GM18909 (cell line): ENCODE results near the gene EDDM13.
A peak's percentile ranks its signal among the peaks of the same experiment; 100 is the strongest.
"Not testable (repeated sequence)": the region's sequence is repeated elsewhere in the genome, so short reads cannot be mapped to it uniquely, and the experiment has no call there.

Source experiments
- ATAC-seq: cut with Tn5 transposase; IDR thresholded peaks from one replicate; pipeline ENCODE4 v1.9.1; 2021; ENCODE audit warnings: mild to moderate bottlenecking; ENCODE audit not compliant: unreplicated experiment, poor library complexity

Gene EDDM13

DNA sequence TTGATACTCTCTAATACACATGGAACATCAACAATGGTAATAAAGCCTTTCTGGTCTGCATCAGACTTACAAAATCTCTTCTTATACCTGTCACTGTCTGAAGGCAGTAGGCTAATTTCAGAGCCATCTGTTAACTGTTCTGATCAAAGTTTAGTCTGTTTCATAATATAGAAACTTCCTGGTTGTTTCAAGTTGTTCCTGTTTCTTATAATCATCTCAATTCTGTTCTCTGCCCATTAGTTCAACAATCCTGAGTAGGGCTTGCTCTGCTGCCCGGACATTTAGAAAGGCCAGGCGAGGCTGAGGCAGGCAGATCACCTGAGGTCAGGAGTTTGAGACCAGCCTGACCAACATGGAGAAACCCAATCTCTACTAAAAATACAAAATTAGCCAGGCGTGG, 47.4 kb downstream of the EDDM13 start:
- no peak for ATAC-seq

DNA sequence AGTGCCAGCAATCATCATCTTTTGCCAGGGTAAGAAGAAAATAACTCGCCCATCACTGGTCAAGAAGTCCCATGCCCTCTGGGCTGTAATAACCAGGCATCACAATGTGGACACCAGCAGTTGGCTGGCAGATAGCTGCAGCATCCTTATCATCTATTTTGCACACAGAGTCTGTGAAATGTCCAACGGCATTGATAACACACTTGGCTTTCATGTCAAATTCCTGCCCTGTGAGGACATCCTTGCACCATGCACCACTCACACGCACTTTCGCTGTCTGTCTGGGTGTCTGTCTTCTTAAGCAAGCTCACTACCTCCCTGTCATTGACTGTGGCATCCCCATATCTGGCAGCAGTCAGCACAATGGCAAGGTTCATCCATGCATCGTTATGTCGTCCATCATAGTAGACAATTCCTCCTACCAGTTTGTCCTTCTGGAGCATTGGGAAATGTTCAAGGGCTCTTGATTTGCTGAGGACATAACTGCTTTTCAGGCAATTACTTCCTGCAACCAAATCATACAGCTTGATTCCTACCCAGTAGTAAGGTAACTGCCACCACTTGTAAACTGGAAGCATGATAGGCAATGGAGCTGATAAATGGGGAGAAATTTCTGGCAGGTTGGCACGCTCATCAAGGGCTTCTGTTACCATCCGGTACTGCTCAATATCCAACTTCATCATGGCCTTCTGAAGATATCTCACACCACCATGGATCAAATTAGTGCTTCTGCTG, 48.9 kb downstream of the EDDM13 start:
- ATAC-seq, result no peak

DNA sequence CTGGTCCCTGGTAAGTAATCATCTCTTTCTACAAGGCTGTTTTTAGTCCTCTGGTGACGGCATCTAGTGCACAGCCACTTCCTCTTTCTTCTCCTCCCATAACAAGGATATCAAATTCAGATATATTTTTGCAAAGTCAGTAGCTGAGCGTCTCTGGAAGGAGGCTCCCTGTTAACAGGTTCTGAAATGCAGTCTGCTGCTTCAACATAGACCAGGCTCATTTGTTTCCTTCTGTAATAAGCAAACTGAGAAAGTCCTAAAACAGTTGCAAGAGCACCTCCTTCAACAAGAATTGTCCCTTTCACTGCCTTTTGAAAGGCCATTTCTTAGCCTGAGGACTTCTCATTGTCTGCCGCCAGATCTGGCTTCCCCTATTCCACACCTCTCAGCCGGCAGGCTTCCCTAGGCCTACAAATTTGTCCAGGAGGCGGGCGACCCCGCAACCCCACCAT, 49.5 kb downstream of the EDDM13 start:
- ATAC-seq, result no peak

DNA sequence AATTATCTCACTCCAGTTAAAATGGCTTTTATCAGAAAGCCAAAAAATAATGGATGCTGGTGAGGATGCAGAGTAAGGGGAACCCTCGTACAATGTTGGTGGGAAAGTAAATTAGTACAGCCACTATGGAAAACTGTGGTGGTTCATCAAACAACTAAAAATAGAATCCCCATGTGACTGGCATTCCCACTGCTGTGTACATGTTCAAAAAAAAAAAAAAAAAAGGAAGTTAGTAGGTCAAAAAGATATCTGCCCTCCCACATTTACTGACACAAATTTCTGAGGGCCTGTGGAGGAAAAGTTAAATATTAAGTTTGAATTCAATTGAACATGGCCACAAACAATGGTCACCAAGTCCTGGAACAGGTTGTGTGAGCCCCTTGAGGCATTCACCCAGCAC, 51.9 kb downstream of the EDDM13 start:
- no peak for ATAC-seq

DNA sequence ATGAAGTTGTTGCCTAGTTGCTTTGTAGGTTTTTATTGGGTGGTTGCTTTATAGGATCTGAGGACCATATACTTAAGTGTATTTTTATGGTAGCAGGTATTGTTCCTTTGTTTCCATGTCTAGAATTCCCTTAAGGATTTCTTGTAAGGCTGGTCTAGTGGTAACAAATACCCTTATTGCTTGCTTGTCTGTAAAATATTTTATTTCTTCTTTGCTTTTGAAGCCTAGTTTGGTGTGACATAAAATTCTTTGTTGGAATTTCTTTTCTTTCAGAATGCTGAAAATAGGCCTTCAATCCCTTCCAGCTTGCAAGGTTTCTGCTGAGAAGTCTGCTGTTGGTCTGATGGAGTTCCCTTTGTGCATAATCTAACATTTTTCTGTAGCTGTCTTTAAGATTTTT, 60.1 kb downstream of the EDDM13 start:
- ATAC-seq, result no peak

DNA sequence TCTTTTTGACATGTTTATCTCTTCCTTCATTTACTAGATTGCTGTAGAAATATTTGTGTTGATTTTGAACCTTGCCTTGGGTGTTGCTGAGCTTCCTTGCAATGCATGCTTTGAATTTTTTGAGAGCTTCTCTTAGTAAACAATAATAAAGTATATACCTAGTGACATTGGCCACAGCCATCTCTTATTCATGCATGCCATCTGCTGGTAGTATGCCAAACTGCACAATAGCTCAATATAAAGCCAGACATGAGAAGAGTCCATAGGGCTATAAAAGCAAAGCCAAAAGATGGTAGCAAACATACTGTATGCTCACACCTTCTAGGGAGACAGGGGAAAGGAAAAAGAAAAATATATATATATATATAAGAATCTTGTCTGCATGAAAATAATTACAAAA, 61.0 kb downstream of the EDDM13 start:
- peak; percentile 41 for ATAC-seq

DNA sequence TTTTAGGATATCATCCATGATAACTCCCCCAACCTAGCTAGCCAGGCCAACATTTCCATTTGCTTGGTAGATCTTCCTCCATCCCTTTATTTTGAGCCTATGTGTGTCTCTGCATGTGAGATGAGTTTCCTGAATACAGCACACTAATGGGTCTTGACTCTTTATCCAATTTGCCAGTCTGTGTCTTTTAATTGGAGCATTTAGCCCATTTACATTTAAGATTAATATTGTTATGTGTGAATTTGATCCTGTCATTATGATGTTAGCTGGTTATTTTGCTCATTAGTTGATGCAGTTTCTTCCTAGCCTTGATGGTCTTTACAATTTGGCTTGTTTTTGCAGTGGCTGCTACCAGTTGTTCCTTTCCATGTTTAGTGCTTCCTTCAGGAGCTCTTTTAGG, 62.8 kb downstream of the EDDM13 start:
- not testable (repeated sequence) for ATAC-seq

DNA sequence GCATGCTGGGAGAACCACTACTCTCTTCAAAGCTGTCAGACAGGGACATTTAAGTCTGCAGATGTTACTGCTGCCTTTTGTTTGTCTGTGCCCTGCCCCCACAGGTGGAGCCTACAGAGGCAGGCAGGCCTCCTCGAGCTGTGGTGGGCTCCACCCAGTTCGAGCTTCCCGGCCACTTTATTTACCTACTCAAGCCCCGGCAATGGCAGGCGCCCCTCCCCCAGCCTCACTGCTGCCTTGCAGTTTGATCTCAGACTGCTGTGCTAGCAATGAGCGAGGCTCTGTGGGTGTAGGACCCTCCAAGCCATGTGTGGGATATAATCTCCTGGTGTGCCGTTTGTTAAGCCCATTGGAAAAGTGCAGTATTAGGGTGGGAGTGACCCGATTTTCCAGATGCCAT, 64.5 kb downstream of the EDDM13 start:
- not testable (repeated sequence) for ATAC-seq

DNA sequence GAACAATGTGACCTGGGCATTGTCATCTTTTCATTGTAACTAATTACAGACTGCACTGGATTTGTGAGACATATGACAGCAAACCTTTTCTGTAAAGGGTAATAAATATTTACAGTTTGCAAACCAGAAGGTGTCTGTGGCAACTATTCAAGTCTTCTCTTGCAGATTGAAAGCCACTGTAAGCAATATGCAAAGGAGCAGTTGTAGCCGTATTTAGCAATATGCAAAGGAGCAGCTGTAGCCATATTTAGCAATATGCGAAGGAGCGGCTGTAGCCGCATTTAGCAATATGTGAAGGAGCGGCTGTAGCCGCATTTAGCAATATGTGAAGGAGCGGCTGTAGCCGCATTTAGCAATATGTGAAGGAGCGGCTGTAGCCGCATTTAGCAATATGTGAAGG, 66.5 kb downstream of the EDDM13 start:
- ATAC-seq, result not testable (repeated sequence)

DNA sequence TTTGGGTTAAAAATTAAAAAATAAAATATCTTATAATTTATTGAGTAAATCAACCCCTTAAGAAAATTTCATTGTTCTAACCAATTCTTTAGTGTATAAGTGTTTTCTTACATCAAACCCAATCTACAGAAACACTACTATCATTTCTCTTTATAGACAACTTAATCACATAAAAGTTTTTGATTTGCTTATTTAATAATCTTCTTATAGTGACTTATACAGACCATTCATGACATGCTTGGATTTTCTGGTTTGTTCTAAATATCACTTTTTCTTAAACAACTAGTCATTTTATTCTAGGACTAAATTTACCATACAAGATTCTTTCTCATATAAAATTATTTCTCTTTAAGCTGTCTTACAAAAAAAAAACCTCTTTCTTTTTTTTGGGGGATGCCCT, 69.4 kb downstream of the EDDM13 start:
- ATAC-seq, result no peak

DNA sequence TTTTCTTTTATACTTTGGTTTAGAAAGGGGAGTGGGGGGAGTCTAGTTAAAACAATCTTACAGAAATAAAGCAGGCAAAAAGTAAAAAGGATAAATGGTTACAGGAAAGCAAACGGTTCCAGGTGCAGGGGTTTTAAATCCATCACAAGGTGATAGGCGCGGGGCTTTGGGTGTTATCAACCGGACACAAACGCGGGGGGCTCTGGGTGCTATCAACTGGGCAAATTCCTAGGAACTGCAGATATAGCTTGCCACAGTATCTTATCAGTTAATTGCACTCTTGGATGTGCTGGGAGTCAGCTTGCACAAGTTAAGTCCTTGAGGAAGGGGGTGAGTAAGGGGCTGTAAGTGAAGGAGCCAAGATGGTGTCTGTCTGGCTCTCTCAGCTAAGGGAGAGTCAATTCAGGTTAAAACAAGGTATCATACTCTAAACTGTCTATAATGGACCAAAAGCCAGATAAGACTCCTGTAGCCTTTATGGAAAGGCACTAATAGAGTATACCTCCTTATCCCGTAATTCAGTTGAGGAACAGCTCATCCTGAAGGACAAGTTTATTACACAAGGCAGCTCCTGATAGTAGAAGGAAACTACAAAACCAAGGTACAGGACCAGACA, 74.7 kb downstream of the EDDM13 start:
- no peak for ATAC-seq

DNA sequence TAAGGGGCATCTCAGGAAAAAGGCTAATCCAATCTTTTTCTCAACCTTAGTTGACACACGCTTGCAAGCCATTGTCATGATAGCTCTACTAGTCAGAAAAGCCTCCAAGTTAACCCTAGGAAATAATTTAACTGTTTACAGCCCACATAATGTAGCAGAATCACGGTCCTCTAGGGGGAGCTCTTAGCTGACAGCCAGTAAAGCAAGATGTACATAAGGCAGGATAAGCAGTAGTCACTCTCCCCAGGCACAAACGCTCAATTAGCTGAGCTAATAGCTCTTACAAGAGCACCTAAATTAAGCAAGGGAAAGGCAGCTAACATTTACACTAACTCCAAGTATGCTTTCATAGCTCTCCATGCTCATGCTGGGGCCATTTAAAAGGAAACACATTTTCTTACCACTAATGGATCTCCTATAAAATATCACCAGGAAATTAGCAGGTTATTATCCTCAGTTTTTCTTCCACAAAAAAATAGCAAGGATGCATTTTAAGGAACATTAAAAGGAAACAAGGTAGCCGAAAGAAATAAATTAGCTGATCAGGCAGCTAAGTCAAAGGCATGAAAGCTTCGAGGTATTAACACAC, 75.8 kb downstream of the EDDM13 start:
- no peak for ATAC-seq

DNA sequence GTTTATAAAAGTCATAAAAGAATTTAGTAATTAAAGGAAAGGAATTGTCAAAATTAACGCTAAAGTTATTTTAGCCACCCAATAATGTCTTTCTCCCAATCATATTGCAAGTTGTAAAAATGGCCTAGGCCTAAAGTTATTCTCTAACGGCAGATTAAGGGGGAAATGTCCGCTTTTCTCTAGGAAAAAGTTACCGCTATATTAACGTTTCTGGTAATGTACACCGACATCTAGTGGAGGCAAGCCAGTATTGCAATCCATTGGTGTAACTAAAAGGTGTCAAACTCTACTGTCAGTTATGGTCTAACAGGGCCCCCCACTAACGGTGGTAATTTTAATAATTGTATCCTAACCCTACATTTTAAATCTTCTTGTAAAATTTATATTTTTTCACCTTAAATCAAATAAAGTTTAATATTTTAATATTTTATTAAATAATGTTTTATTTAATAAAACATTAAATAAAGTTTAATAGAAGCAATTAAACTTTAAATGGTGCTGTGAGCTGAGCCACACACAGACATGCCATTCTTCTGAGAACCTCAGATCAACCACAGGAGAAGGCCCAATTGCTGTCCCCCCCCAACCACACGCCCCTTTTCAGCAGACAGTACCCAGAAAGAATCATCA, 78.0 kb downstream of the EDDM13 start:
- ATAC-seq, result no peak

DNA sequence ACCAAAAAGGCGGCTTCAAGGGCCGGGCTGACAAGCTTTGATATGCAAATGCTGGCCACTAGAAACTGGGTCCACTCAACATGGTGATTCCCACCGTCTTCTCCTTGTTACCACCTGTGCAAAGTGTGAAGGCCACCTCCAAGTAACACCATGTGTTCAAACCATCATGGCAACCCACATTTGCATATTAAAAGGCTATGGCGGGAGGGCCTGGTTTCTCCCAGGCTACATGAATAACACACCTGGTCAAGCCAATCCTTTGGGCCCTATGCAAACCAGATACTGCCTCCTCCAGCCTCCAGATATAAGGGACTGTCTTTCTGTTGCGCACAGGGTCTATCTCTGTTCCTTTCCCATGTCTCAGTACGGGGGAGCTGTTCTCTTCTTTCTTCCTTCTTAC, 78.7 kb downstream of the EDDM13 start:
- ATAC-seq, result no peak

DNA sequence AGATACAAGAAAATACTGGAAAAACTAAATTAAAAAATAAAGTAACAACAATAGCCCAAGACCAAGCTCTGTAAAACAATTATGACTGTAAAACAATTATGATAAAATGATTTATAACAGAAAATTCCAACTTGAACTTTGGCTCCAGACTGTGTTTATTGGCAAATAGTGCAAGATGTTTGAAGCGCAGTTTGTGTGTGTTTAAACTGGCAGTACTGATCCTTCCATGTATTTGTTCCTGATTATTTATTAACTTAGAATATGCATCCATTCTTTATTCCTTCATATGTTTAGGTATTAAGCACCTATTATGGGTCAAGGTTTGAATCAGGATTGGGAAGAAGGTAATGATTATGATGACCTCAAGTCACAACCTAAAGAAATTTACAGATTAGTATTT, 83.0 kb downstream of the EDDM13 start:
- ATAC-seq, result no peak

DNA sequence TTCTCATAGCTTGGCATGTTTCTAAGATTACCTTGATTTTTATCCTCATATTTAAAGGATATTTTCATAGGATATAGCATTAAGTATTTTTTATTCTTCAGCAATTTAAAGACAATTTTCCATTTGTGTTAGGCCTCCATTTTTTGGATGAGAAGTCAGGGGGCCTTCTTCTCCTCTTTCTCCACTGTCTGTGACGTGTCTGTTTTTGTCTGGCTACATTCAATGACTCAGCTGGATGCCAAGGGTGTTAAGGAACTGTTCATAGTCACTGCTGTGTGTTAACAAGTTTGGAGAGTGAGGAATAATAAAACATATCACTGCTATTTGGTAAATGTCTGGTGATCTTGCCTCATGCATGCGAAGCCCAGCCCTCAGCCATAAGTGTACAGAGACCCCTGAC, 84.4 kb downstream of the EDDM13 start:
- no peak for ATAC-seq
